HG03159 (cell line): ENCODE measurements around the gene MORN1.

Experiments
- ATAC-seq: cut with Tn5 transposase; IDR thresholded peaks from one replicate; pipeline ENCODE4 v1.9.1; 2021; ENCODE audit warnings: mild to moderate bottlenecking, moderate library complexity; ENCODE audit not compliant: unreplicated experiment

MORN1 gene

GRCh38 chr1:2388004-2388913 is 3.1 kb downstream of the MORN1 start:
- ATAC-seq: no peak

GRCh38 chr1:2386636-2387611 is 4.4 kb downstream of the MORN1 start:
- ATAC-seq: no peak

GRCh38 chr1:2385606-2386280 is 5.6 kb downstream of the MORN1 start:
- ATAC-seq: no peak

- ATAC-seq: no peak
Measured at GRCh38 chr1:2384941-2385481, 6.3 kb downstream of the MORN1 start.

GRCh38 chr1:2384130-2384860 is 7.1 kb downstream of the MORN1 start:
- no peak for ATAC-seq

- ATAC-seq: no peak
Measured at GRCh38 chr1:2383576-2383975, 7.8 kb downstream of the MORN1 start.

GRCh38 chr1:2382621-2383361 is 8.6 kb downstream of the MORN1 start:
- ATAC-seq: no peak

- ATAC-seq: no peak
Measured at GRCh38 chr1:2381741-2382620, 9.4 kb downstream of the MORN1 start.

- ATAC-seq: no peak
Measured at GRCh38 chr1:2380816-2381591, 10.3 kb downstream of the MORN1 start.

GRCh38 chr1:2379733-2380404 is 11.5 kb downstream of the MORN1 start:
- no peak for ATAC-seq

GRCh38 chr1:2378956-2379732 is 12.2 kb downstream of the MORN1 start:
- ATAC-seq: no peak

- ATAC-seq: no peak
Measured at GRCh38 chr1:2378441-2378851, 12.9 kb downstream of the MORN1 start.

GRCh38 chr1:2377751-2378440 is 13.5 kb downstream of the MORN1 start:
- ATAC-seq: no peak

GRCh38 chr1:2376931-2377672 is 14.3 kb downstream of the MORN1 start:
- no peak for ATAC-seq

- ATAC-seq: no peak
Measured at GRCh38 chr1:2376261-2376741, 15.1 kb downstream of the MORN1 start.
